Caco-2 (cell line): ENCODE measurements around the gene COQ6. TPM values are rescaled to one million over a fixed set of nuclear protein-coding genes. Genes with fewer than 3 reads are reported as not detected.

ENCODE experiments used
- BruUV-seq: library from RNA; stranded (reverse); fragments of 400-500 nt; replicated peaks from 2 replicates; lab custom pipeline; 2021; lab: Mats Ljungman, UMichigan
- CTCF ChIA-PET: fragments of 300-600 bp; sonication (Branson Sonifier 250); formaldehyde crosslinking; loops from one replicate; lab custom pipeline; 2022; ENCODE audit warnings: antibody characterized with exemption; lab: Charles Lee
- POLR2A ChIA-PET: fragments of 300-600 bp; sonication (Branson Sonifier 250); formaldehyde crosslinking; loops from one replicate; lab custom pipeline; 2022; ENCODE audit warnings: antibody characterized with exemption; lab: Charles Lee
- DNase-seq, 2 experiments: peaks; one replicate each; pipeline versions ENCODE4 v3.0.0 to v3.0.0-alpha.2; 2020 to 2022
- H3K27me3 ChIP-seq: replicated peaks from 2 replicates; pipeline ENCODE4 v1.6.0; 2011; ENCODE audit warnings: low read length; ENCODE audit not compliant: control insufficient read depth, insufficient read depth
- H3K36me3 ChIP-seq: 2 replicates; pipeline ENCODE4 v1.5.1; 2011; ENCODE audit warnings: low read length; ENCODE audit not compliant: control insufficient read depth, insufficient read depth
- H3K4me1 ChIP-seq: fragments of 250-450 bp; sonication (Bioruptor Pico); 2 replicates; pipeline ENCODE4 v1.5.1; 2020; ENCODE audit warnings: mild to moderate bottlenecking
- H3K4me3 ChIP-seq: 2 replicates; pipeline ENCODE4 v1.5.1; 2011; ENCODE audit warnings: low read depth, mild to moderate bottlenecking, control low read depth, low read length
- H3K9me3 ChIP-seq: fragments of 250-450 bp; sonication (Bioruptor Pico); 2 replicates; pipeline ENCODE4 v1.5.1; 2020; ENCODE audit warnings: mild to moderate bottlenecking, moderate library complexity
- H3K27ac Mint-ChIP-seq: one replicate; pipeline ENCODE4 v1.8.0; 2022; ENCODE audit warnings: mixed read lengths; ENCODE audit not compliant: unreplicated experiment
- H3K27me3 Mint-ChIP-seq: one replicate; pipeline ENCODE4 v1.8.0; 2022; ENCODE audit warnings: mixed read lengths; ENCODE audit not compliant: insufficient read depth, unreplicated experiment
- H3K36me3 Mint-ChIP-seq: one replicate; pipeline ENCODE4 v1.8.0; 2022; ENCODE audit warnings: mild to moderate bottlenecking, mixed read lengths; ENCODE audit not compliant: insufficient read depth, unreplicated experiment
- H3K4me1 Mint-ChIP-seq: one replicate; pipeline ENCODE4 v1.8.0; 2022; ENCODE audit warnings: low read depth, mixed read lengths; ENCODE audit not compliant: unreplicated experiment
- H3K4me3 Mint-ChIP-seq: one replicate; pipeline ENCODE4 v1.8.0; 2022; ENCODE audit warnings: mild to moderate bottlenecking, moderate library complexity, mixed read lengths; ENCODE audit not compliant: unreplicated experiment
- H3K9me3 Mint-ChIP-seq: one replicate; pipeline ENCODE4 v1.8.0; 2022; ENCODE audit warnings: mixed read lengths; ENCODE audit not compliant: unreplicated experiment
- CTCF ChIP-seq, 2 experiments: fragments of 200-600 bp in 1 of 2; IDR thresholded peaks; 1 replicate in 1 of 2; 2 replicates in 1 of 2; pipeline versions ENCODE4 v1.5.1 to v1.8.0; 2011 to 2022; ENCODE audit warnings: antibody characterized with exemption in 1 of 2, control low read depth in 1 of 2, inconsistent platforms in 1 of 2, low read depth in 1 of 2, low read length in 1 of 2, mild to moderate bottlenecking in 1 of 2, moderate library complexity in 1 of 2; ENCODE audit not compliant: insufficient read depth in 1 of 2, severe bottlenecking in 1 of 2, unreplicated experiment in 1 of 2
- intact Hi-C: fragments of 100-400 bp; cut with micrococcal nuclease; formaldehyde crosslinking; loops from one replicate; pipeline ENCODE4 v1.10.0; 2022; ENCODE audit not compliant: unreplicated experiment
- total RNA-seq: library from RNA; stranded (reverse); gene quantifications from 2 replicates; pipeline ENCODE4 v1.2.3, GENCODE V29; 2022

COQ6 gene
- total RNA-seq, 1 experiment from 2014 or later: 21.3 TPM

GRCh38 chr14:73968885-73969284 is 18.8 kb downstream of the COQ6 start:
- DNase-seq: no peak
- no peaks in the 10 kb centered on the region for H3K27me3 Mint-ChIP-seq
- H3K27ac Mint-ChIP-seq: no peak overlapping the region
- H3K4me1 ChIP-seq: no peaks in the 10 kb centered on the region
- ChIA-PET POLR2A (no interaction called here), CTCF (no interaction called here)
- H3K4me1 Mint-ChIP-seq: no peaks in the 10 kb centered on the region
- H3K27me3 ChIP-seq: no peaks in the 10 kb centered on the region
- no peaks in the 10 kb centered on the region; the same call in 1 of the 2 replicates for H3K36me3 ChIP-seq
- H3K9me3 Mint-ChIP-seq: no peaks in the 10 kb centered on the region
- BruUV-seq: no TSS peak
- intact Hi-C loops: no loop called here
- no peak overlapping the region for H3K4me3 ChIP-seq
- peaks cover 7% of the 10 kb centered on the region for H3K36me3 Mint-ChIP-seq
- TF ChIP-seq CTCF (IDR thresholded peaks at IDR 0.05; ENCODE audit: insufficient read depth in 1 of 2, low read depth in 1 of 2, low read length in 1 of 2, severe bottlenecking in 1 of 2, unreplicated experiment in 1 of 2): no peak
- H3K4me3 Mint-ChIP-seq: no peak overlapping the region
- H3K9me3 ChIP-seq: no peaks in the 10 kb centered on the region

- no peak overlapping the region for H3K27ac Mint-ChIP-seq
- peaks cover 15% of the 10 kb centered on the region for H3K4me1 ChIP-seq
- H3K9me3 Mint-ChIP-seq: no peaks in the 10 kb centered on the region
- no peaks in the 10 kb centered on the region for H3K9me3 ChIP-seq
- no peaks in the 10 kb centered on the region for H3K27me3 ChIP-seq
- no TSS peak for BruUV-seq
- no peak overlapping the region for H3K4me3 Mint-ChIP-seq
- POLR2A ChIA-PET: no interaction called here
- DNase-seq: no peak
- intact Hi-C loops: no loop called here
- H3K36me3 ChIP-seq: no peaks in the 10 kb centered on the region; the same call in 1 of the 2 replicates
- peaks cover 7% of the 10 kb centered on the region for H3K36me3 Mint-ChIP-seq
- no peaks in the 10 kb centered on the region for H3K27me3 Mint-ChIP-seq
- H3K4me3 ChIP-seq: no peak overlapping the region
- no peak for TF ChIP-seq CTCF (IDR thresholded peaks at IDR 0.05; ENCODE audit: insufficient read depth in 1 of 2, low read depth in 1 of 2, low read length in 1 of 2, severe bottlenecking in 1 of 2, unreplicated experiment in 1 of 2)
- peaks cover 14% of the 10 kb centered on the region for H3K4me1 Mint-ChIP-seq
- CTCF ChIA-PET: no interaction called here
Measured at GRCh38 chr14:73973497-73973896, 23.4 kb downstream of the COQ6 start.

GRCh38 chr14:73976125-73976524 is 26.0 kb downstream of the COQ6 start:
- H3K27me3 Mint-ChIP-seq: no peaks in the 10 kb centered on the region
- H3K9me3 Mint-ChIP-seq: no peaks in the 10 kb centered on the region
- TF ChIP-seq CTCF (IDR thresholded peaks at IDR 0.05; ENCODE audit: insufficient read depth in 1 of 2, low read depth in 1 of 2, low read length in 1 of 2, severe bottlenecking in 1 of 2, unreplicated experiment in 1 of 2): no peak
- peaks cover 7% of the 10 kb centered on the region for H3K36me3 Mint-ChIP-seq
- BruUV-seq: no TSS peak
- ChIA-PET POLR2A (no interaction called here), CTCF (no interaction called here)
- no peak overlapping the region for H3K4me3 Mint-ChIP-seq
- no peak overlapping the region for H3K27ac Mint-ChIP-seq
- H3K4me1 Mint-ChIP-seq: peaks cover 22% of the 10 kb centered on the region
- Histone ChIP-seq H3K27me3 (no peaks in the 10 kb centered on the region), H3K4me1 (peaks cover 22% of the 10 kb centered on the region), H3K9me3 (no peaks in the 10 kb centered on the region), H3K4me3 (no peak overlapping the region), H3K36me3 (no peaks in the 10 kb centered on the region; the same call in 1 of the 2 replicates)
- intact Hi-C loops: loop anchor here (5.0 kb wide), 1 partner anchor 41 kb away; the partner anchor contains the start of genes BBOF1 and ENTPD5
- DNase-seq: no peak
